ENCODE results near the gene EEFSEC. TPM values are rescaled to one million over a fixed set of nuclear protein-coding genes. Genes with fewer than 3 reads are reported as not detected.

Gene EEFSEC
- total RNA-seq, 1 experiment from 2014 or later = 9.5 TPM

DNA sequence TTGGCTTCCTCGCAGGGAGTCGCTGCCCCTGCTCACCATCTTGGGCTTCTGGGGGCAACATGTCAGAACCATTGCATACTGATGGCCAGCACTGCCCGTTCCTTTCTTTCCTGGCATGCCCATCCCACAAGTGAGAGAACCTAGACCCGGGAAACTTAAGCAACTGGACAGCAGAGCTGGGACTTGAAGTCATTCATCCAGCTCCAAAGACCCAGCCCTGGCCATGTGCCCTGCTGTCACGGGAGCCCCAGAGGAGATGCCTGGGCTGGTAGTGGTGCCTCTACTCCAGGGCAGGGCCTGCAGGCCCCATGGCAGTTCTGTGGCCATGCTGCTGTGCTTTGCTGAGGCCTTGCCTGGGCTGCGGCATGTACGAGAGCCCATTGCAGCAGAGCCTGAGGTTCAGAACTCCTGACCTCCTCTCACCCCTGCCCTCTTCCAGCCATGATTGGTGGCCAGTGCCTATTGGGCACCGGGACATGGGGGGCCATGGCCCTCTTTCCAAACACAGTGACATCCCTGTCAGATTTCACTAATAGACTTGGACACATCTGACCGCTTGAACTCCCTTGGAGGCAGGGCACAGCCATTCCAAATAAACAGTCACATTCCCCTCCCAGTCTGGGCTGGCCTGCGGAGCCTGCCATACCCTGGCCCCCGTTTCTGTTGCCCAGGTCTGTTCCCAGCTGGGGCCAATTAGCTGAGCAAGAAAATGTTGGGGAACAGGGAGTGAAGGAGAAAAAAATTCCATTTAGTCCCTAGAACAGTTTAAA, 115.9 kb downstream of the EEFSEC start:
- TF ChIP-seq CTCF (conservative IDR thresholded peaks at IDR 0.05) = no peak
- no peak overlapping the region for H3K9ac ChIP-seq (ENCODE audit: extremely low read depth, insufficient read length, low read length)
- H3K27me3 Mint-ChIP-seq (ENCODE audit: low read depth) = no peaks in the 10 kb centered on the region
- peak; percentile 23 for DNase-seq
- H2BK12ac ChIP-seq (ENCODE audit: insufficient read length, low read depth, low read length) = no peak overlapping the region
- no peak overlapping the region for H3K27ac Mint-ChIP-seq
- H3K27me3 ChIP-seq (ENCODE audit: insufficient read depth, low read length) = no peaks in the 10 kb centered on the region
- H3K56ac ChIP-seq (ENCODE audit: insufficient read length, low read depth, low read length) = no peak overlapping the region
- H3K4me2 ChIP-seq (ENCODE audit: insufficient read depth, insufficient read length, low read length) = no peak overlapping the region
- H2BK15ac ChIP-seq (ENCODE audit: low read depth, low read length) = no peak overlapping the region
- H3K23ac ChIP-seq (ENCODE audit: insufficient read length, low read depth, low read length) = no peak overlapping the region
- H4K91ac ChIP-seq (ENCODE audit: insufficient read length, low read depth, low read length) = no peak overlapping the region
- H4K5ac ChIP-seq (ENCODE audit: insufficient read length, low read depth, low read length) = no peak overlapping the region
- H3K79me1 ChIP-seq (ENCODE audit: insufficient read depth, low read depth, low read length, poor library complexity, severe bottlenecking) = no peaks in the 10 kb centered on the region
- H3K4me3 Mint-ChIP-seq = no peak overlapping the region; a peak in 1 of 5 replicates
- H3K9me3 ChIP-seq (ENCODE audit: control insufficient read depth, low read depth, low read length) = no peaks in the 10 kb centered on the region
- H3K4ac ChIP-seq (ENCODE audit: low read depth, low read length) = no peak overlapping the region
- no peaks in the 10 kb centered on the region for H4K20me1 ChIP-seq (ENCODE audit: control insufficient read depth, insufficient read depth, insufficient read length)
- H3T11ph ChIP-seq (ENCODE audit: low read length) = no peak overlapping the region
- no peak overlapping the region for H4K8ac ChIP-seq (replicated peaks; ENCODE audit: insufficient read length, low read depth, low read length)
- H3K23me2 ChIP-seq (ENCODE audit: insufficient read length, low read depth, low read length, poor library complexity, severe bottlenecking) = no peaks in the 10 kb centered on the region
- no peaks in the 10 kb centered on the region for H3K9me3 Mint-ChIP-seq
- no peak overlapping the region for H2AFZ ChIP-seq (ENCODE audit: low read length)
- no peaks in the 10 kb centered on the region for H3K79me2 ChIP-seq (ENCODE audit: insufficient read depth, low read length)
- no CpG with 5 or more reads among the region's 11 CpGs for WGBS (ENCODE audit: extremely low coverage, insufficient read length, low lambda C conversion rate)
- peaks cover 22 to 34% of the 10 kb centered on the region in 2 experiments for H3K4me1 Mint-ChIP-seq
- no peak overlapping the region for H2AK5ac ChIP-seq (ENCODE audit: insufficient read length, low read length)
- no peak overlapping the region for H2BK20ac ChIP-seq (ENCODE audit: low read depth, low read length, poor library complexity, severe bottlenecking)
- no peak overlapping the region for H3K18ac ChIP-seq (ENCODE audit: insufficient read length, low read depth, low read length)
- H3K36me3 Mint-ChIP-seq (ENCODE audit: insufficient read depth in 1 of 3, low read depth in 3 of 3) = no peaks in the 10 kb centered on the region; a peak in 1 of 7 replicates
- H3K4me1 ChIP-seq (ENCODE audit: insufficient read depth, low read length) = peaks cover 7% of the 10 kb centered on the region; the same call in 1 of the 2 replicates
- no peak overlapping the region for H2BK120ac ChIP-seq (ENCODE audit: low read depth, low read length, poor library complexity, severe bottlenecking)
- H3K14ac ChIP-seq (ENCODE audit: insufficient read depth, low read length) = no peak overlapping the region
- H3K27ac ChIP-seq (ENCODE audit: insufficient read length, low read depth, low read length) = no peak overlapping the region
- H2BK5ac ChIP-seq (ENCODE audit: insufficient read length, low read length) = no peak overlapping the region
